GM12875 (cell line): ENCODE results near the gene DNAJC5.

Experiments
- H3K4me3 ChIP-seq: one replicate; pipeline ENCODE4 v1.5.1; 2011; ENCODE audit warnings: low read depth, low read length, control low read depth
- CTCF ChIP-seq: IDR thresholded peaks from 2 replicates; pipeline ENCODE4 v1.5.1; 2011; ENCODE audit warnings: low read depth, mild to moderate bottlenecking, control low read depth, inconsistent platforms, low read length, moderate library complexity, borderline replicate concordance; ENCODE audit not compliant: insufficient read depth

DNAJC5 gene

GRCh38 chr20:63897978-63898561 is 3.1 kb downstream of the DNAJC5 start:
- TF ChIP-seq CTCF = no peak
- no peak overlapping the region for H3K4me3 ChIP-seq

- no peak overlapping the region for H3K4me3 ChIP-seq
- TF ChIP-seq CTCF = no peak
These were observed 4.1 kb downstream of the DNAJC5 start for GRCh38 chr20:63898882-63899558.

GRCh38 chr20:63900413-63900812 is 5.5 kb downstream of the DNAJC5 start:
- TF ChIP-seq CTCF = no peak
- H3K4me3 ChIP-seq = no peak overlapping the region

- TF ChIP-seq CTCF = no peak
- H3K4me3 ChIP-seq = no peak overlapping the region
These were observed 9.1 kb downstream of the DNAJC5 start for GRCh38 chr20:63903796-63904561.

- TF ChIP-seq CTCF = no peak
- no peak overlapping the region for H3K4me3 ChIP-seq
These were observed 13.2 kb downstream of the DNAJC5 start for GRCh38 chr20:63908008-63908682.

GRCh38 chr20:63911176-63911575 is 16.2 kb downstream of the DNAJC5 start:
- no peak overlapping the region for H3K4me3 ChIP-seq
- no peak for TF ChIP-seq CTCF
